PC-9 (cell line): Measurements from ENCODE around the gene GATA2.

ENCODE experiments used
- CTCF ChIP-seq: fragments of 200-600 bp; sonication (generic); conservative IDR thresholded peaks from 2 replicates; pipeline ENCODE4 v1.6.1; 2017; ENCODE audit warnings: mixed run types, antibody characterized with exemption, mild to moderate bottlenecking, moderate library complexity
- EZH2 ChIP-seq: fragments of 200-600 bp; sonication (generic); IDR thresholded peaks from 2 replicates; pipeline ENCODE4 v1.8.0; 2017; ENCODE audit warnings: antibody characterized with exemption, low read depth

GRCh38 chr3:128492671-128493569 is at the start of gene GATA2:
- TF ChIP-seq CTCF (no peak), EZH2 (no peak)
